Measurements from ENCODE around the gene CAST.

Gene CAST

DNA sequence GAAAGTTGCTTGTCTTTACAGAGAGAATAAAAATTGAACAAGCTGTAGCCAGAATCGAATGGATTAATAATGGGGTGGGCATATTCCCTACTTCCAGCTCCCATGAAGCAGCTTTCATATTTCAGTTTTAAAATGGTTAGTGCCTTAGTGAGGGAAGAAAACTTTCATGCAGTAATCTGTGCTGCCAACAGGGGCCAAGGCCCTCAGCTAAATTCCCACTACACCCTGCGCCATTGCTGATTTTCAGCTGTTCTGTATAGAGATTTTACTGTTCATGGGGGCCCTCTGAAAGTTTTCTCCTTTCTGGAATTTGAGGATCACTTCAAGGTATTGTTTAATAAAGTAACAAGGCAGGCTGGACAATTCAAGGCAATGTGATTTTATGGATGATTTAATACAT is 58.2 kb downstream of the CAST start:
- in situ Hi-C loops (cut with MboI; ENCODE audit: low pct_unique_long_range_greater_than_20kb, low sequenced_read_pairs, unreplicated experiment): no loop called here
- no peak for DNase-seq (ENCODE audit: low spot score)
- TF ChIP-seq, protein P1, sequence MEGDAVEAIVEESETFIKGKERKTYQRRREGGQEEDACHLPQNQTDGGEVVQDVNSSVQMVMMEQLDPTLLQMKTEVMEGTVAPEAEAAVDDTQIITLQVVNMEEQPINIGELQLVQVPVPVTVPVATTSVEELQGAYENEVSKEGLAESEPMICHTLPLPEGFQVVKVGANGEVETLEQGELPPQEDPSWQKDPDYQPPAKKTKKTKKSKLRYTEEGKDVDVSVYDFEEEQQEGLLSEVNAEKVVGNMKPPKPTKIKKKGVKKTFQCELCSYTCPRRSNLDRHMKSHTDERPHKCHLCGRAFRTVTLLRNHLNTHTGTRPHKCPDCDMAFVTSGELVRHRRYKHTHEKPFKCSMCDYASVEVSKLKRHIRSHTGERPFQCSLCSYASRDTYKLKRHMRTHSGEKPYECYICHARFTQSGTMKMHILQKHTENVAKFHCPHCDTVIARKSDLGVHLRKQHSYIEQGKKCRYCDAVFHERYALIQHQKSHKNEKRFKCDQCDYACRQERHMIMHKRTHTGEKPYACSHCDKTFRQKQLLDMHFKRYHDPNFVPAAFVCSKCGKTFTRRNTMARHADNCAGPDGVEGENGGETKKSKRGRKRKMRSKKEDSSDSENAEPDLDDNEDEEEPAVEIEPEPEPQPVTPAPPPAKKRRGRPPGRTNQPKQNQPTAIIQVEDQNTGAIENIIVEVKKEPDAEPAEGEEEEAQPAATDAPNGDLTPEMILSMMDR (IDR thresholded peaks at IDR 0.05; ENCODE audit: extremely low read depth, insufficient read depth, missing control alignments): no peak

GRCh38 chr5:96721351-96721977 is 59.3 kb downstream of the CAST start:
- TF ChIP-seq, protein P1 (IDR thresholded peaks at IDR 0.05; ENCODE audit: extremely low read depth, insufficient read depth, missing control alignments): no peak

GRCh38 chr5:96725257-96725656 is 63.1 kb downstream of the CAST start:
- TF ChIP-seq, protein P1 (IDR thresholded peaks at IDR 0.05; ENCODE audit: extremely low read depth, insufficient read depth, missing control alignments): no peak
- in situ Hi-C loops (cut with MboI; ENCODE audit: low pct_unique_long_range_greater_than_20kb, low sequenced_read_pairs, unreplicated experiment): no loop called here

More at GRCh38 chr5:96721351-96721977, 59.3 kb downstream of the CAST start:
- in situ Hi-C loops (cut with MboI; ENCODE audit: low pct_unique_long_range_greater_than_20kb, low sequenced_read_pairs, unreplicated experiment): no loop called here
- DNase-seq (ENCODE audit: low spot score): no peak

GRCh38 chr5:96726802-96727201 is 64.6 kb downstream of the CAST start:
- no peak for DNase-seq (ENCODE audit: low spot score)
- in situ Hi-C loops (cut with MboI; ENCODE audit: low pct_unique_long_range_greater_than_20kb, low sequenced_read_pairs, unreplicated experiment): no loop called here
- TF ChIP-seq, protein P1 (IDR thresholded peaks at IDR 0.05; ENCODE audit: extremely low read depth, insufficient read depth, missing control alignments): no peak

More at GRCh38 chr5:96725257-96725656, 63.1 kb downstream of the CAST start:
- no peak for DNase-seq (ENCODE audit: low spot score)

GRCh38 chr5:96729156-96729555 is 67.0 kb downstream of the CAST start:
- TF ChIP-seq, protein P1 (IDR thresholded peaks at IDR 0.05; ENCODE audit: extremely low read depth, insufficient read depth, missing control alignments): no peak
- DNase-seq (ENCODE audit: low spot score): no peak
- in situ Hi-C loops (cut with MboI; ENCODE audit: low pct_unique_long_range_greater_than_20kb, low sequenced_read_pairs, unreplicated experiment): no loop called here

DNA sequence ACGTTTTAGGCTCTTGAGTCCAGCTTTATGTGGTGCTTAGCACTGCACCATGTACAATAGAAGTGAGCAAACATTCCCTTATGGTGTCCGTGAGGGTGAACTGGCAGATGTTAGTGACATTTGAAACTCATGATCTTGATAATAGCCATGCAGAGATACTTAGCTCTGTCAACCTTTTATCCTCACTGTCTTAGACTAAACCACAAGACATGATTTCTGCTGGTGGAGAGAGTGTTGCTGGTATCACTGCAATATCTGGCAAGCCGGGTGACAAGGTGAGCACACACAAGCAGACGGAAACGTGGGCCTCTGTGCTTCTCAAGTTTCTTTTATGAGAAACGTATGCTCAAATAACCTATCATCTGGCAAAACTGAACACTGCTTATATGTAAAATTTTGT is 68.4 kb downstream of the CAST start:
- in situ Hi-C loops (cut with MboI; ENCODE audit: low pct_unique_long_range_greater_than_20kb, low sequenced_read_pairs, unreplicated experiment): no loop called here
- TF ChIP-seq, protein P1 (IDR thresholded peaks at IDR 0.05; ENCODE audit: extremely low read depth, insufficient read depth, missing control alignments): no peak
- no peak for DNase-seq (ENCODE audit: low spot score)

All from GM13977 (cell line).